GM18868 (cell line): ENCODE measurements around the gene ID3.
"Not testable (repeated sequence)": the region's sequence is repeated elsewhere in the genome, so short reads cannot be mapped to it uniquely, and the experiment has no call there.

Experiments used
- ATAC-seq: cut with Tn5 transposase; IDR thresholded peaks from one replicate; pipeline ENCODE4 v1.9.1; 2021; ENCODE audit warnings: mild to moderate bottlenecking, moderate library complexity; ENCODE audit not compliant: unreplicated experiment

ID3 gene

GRCh38 chr1:23553231-23554126, 5.8 kb downstream of the ID3 start:
- no peak for ATAC-seq

GRCh38 chr1:23551849-23552248, 7.5 kb downstream of the ID3 start:
- no peak for ATAC-seq

GRCh38 chr1:23548704-23549143, 10.6 kb downstream of the ID3 start:
- no peak for ATAC-seq

GRCh38 chr1:23546897-23547584, 12.3 kb downstream of the ID3 start:
- no peak for ATAC-seq

DNA sequence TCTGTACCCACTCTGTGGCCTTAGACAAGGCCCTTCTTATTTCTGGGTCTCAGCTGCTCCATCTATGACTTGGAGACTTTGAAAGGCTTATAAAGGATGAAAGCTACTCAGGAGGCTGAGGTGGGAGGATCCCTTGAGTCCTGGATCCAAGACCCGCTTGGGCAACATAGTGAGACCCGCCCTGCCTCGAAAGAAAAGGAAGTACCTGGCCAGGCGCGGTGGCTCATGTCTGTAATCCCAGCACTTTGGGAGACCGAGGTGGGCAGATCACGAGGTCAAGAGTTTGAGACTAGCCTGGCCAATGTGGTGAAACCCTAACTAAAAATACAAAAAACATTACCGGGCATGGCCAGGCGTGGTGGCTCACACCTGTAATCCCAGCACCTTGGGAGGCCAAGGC, 13.4 kb downstream of the ID3 start:
- ATAC-seq: no peak

GRCh38 chr1:23544444-23545389, 14.6 kb downstream of the ID3 start:
- no peak for ATAC-seq

GRCh38 chr1:23543707-23544443, 15.4 kb downstream of the ID3 start:
- no peak for ATAC-seq

- not testable (repeated sequence) for ATAC-seq
Observed at GRCh38 chr1:23542940-23543339, 16.4 kb downstream of the ID3 start.

DNA sequence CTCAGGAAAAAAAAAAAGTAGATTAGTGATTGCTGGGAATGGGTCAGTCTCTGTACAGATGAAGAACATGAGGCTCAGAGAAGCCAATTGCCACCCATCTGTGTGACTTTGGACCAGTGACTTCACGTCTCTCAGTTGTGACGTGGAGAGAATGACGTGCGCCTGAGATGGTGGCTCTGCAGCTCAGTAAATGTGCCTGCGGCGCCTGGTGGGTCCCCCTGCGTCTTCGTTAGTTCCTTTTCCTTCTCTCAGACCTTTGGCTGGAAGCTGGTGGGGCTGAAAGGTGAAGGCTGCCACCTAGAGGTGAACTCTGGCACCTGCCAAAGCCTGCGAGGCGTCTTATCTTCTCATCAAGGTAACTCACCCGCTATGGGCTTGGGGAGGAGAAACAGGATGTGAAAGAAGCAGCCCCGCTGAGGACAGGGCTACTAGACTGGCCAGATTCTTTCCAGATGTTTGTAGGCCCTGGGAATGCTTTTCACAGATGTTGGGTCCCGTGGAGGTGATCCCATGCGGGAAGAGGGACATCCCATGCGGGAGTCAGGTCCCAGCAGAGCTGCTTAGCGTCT, 19.5 kb downstream of the ID3 start:
- peak; percentile 71 for ATAC-seq

DNA sequence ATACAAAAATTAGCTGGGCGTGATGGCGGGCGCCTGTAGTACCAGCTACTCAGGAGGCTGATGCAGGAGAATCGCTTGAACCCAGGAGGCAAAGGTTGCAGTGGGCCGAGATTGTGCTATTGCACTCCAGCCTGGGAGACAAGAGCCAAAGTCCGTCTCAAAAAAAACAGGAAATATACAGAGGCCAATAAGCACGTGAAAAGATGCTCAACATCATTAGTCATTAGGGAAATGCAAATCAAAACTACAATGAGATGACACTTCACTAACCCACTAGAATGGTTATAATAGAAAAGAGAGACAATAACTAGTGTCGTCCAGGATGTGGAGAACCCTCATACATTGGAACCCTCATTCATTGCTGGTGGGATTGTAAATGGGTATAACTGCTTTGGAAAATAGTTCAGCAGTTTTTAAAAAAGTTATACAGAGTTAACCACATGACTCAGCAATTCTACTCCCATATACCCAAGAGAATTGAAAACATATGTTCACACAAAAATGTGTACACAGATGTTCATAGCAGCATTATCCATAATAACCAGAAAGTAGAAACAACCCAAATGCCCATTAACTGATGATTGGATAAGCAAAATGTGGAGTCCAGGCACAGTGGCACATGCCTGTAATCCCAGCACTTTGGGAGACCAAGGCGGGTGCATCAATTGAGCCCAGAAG, 21.9 kb downstream of the ID3 start:
- no peak for ATAC-seq

DNA sequence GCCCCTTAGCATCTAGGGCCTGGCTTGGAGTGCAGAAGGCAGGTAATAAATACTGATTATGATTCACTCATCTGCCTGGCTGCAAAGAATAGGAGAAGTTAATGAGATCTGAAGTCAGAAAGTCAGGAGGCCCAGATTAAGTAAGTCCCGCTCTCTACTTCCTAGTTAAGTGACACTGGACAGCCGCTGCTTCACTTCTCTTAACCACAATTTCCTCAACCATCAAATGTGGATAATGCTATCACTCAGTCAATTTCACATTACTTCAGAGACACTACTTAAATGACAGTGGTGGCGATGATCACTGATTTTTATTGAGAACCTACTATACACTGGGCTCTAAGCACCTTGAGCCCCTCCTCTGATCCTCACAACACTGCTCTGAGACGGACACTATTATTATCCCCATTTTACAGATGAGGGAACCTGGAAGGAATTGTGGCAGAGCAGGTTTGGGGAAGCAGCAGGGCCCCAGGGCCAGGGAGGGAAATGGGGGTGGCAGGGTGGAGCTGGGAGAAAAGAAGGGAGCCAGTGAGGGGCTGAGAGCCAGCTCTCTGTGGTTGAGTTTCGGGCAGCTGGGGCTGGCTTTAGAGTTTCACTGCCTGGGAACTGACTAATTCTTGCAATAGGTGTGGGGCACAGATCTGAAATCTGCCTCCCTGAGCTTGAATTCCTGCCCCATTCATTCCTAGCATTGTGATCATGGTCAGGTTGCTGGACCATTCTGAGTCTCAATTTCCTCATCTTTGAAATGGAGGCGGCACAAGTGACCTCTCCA, 25.9 kb downstream of the ID3 start:
- no peak for ATAC-seq

DNA sequence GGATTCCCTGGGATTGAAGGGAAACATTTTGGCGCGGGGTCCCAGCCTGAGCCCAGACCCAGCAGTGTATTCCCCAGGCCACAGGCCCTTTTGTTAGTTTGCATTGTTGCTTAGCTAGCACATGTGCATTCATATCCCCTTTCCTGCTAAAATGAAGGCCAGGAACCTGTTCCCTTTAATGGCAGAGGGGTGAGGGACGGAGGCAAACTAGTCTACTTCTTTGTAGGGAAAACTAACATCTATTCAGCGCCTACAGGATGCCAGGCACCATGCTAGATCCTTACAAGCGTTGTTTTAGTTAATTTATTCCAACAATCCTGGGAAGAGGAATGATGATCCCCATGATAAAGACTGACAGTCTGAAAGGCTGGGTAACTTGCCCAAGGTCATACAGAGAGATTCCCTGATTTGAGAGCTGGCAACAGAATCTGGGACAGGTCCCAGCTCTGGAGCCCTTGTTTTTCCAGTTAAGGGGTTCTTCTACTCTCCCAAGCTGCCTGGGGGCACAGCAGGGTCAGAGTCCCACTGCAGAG, 27.7 kb downstream of the ID3 start:
- ATAC-seq: no peak

DNA sequence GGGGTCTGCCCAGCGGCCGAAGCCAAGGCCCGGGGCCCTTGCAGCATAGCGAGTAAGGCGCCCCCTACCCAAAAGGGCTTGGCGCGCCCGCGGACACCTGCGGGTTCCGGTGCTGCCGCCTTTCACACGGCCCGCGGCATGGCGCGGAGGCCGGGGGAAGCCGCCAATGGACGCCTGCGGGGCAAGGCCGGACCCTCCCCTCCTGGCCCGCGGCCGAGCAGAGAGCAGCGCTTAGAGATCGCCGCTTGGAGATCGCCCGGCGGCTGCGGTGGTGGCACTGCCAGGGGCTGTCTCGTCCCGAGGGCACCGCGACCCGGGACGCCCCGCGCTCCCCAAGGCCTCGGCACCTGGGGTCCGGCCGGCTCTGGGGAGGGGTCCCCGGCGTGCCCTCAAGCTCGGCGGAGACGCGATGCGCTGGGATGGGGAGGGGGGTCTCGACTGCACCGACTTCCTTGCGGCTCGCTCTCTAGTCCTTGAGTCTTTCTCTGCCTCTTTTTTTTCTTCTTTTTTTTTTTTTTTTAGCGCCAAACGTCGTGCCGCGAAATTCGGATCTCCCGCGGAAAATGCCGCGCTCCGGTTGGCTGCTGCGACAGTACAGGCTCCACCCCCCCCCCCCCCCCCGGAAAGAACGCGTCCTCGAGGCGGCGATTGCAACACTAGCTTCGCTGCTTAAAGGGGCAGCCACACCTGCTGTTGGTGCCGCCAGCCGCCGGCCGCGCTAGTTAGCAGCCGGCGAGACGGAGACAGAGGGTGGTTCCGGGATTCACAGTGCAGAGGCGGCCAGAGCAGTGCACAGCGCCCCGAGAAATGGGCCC, 28.3 kb downstream of the ID3 start, which contains the start of gene E2F2:
E2F2 (minus strand) TSS at position 487 of the 815 bp plus-strand sequence; CDS start at position 47, 440 bp downstream.
- peak; percentile 54 for ATAC-seq

DNA sequence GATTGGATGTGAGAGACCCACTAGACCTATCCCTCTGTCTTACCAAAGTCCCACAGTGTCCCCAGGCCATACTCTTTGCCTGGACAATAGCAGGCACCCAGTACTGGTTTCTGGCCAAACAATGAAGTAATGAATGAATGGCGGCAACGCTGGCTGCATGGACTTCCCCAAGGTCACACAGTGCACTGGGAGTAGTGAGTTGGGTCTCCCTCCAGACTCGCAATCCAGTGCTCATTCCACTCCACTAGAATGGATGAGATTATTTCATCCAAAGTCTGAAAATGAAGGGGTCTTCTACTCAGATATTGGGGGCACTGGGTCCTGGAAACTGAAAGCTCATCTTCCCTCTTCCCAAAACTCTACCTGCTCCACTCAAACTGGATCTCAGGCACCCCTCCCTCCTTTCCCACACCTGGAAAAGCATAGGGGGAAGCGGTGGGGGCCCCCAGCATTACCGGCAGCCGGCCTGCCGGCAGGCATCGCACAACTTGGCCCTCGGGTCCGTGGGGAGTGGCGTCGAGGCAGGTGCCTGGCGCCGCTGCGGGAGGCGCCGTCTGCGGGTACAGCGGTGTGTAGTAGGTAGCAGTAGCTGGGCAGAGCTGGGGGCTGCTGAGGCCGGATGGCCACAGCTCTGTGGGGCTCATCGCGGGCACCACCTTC, 29.1 kb downstream of the ID3 start:
- ATAC-seq: no peak

- no peak for ATAC-seq
Observed at GRCh38 chr1:23529146-23530086, 29.9 kb downstream of the ID3 start.
